ENCODE results near the gene PRODH2.

The PRODH2 gene

DNA sequence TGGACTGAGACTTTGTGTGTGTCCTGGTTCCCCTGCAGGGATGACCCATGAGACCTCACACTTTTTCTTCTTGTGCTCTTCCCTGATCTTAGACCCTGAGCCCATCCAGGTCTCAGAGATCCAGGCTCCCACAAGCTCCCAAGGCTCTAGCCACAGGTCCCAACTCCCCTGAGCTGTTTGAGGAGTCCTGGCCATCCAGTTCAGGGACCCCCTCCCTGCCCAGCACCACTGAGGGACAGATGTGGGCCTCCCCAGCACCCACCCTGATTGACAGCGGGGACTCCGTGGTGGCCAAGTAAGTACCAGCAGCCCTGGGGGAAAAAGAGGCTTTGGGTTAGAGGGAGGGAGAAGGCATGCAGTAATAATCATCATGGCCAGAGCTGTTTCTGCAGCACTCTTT is 52.9 kb downstream of the PRODH2 start:
- no peak for DNase-seq (ENCODE audit: low read depth in 2 of 2, low spot score in 1 of 2)

DNA sequence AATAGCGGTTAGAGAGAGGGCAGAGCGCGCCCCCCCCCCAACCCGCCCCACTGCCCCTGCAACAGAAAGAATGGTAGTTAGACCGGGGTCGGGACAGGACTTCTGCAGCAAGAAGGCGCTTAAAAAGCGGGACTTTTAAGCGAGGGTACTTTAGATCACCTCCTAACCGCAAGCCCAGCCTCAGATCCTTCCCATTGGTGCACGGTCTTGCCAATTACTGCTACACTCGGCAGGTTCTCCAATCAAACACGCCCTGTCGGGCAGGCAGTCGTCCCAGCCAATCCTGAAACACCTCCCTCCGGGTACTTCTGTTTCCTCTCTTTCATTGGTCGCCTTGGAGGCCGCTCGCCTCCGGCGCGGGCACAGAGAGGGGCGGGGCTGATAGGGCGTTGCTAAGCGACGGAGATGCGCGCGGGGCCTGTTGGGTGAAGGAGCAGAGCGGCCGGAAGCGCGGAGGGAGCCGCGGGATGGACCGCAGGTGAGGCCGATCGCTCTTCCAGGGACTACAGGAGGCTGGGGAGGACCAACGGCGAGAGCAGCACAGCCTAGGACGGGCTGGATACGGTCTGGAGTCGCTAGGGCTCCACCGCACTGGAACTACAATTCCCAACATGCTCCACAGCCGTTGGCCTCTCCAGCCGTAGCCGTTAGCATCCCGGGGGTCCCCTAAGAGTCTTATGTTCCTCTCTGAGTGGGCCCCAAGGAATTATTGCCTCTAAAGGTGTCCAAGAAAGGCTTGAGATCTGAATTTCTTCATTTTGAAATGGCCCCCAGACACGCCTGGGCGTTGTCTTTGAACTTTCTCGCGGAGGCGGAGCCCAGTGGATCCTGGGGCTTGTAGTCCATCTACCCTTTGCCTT is 54.7 kb downstream of the PRODH2 start, which contains the start of gene PROSER3:
Gene PROSER3, plus strand, starts transcription at position 428 of the 860 bp plus-strand sequence. Its CDS starts 40 bp downstream, at position 468.
- peak; percentile 96 to 97 for DNase-seq (ENCODE audit: low read depth in 2 of 2, low spot score in 1 of 2)

DNA sequence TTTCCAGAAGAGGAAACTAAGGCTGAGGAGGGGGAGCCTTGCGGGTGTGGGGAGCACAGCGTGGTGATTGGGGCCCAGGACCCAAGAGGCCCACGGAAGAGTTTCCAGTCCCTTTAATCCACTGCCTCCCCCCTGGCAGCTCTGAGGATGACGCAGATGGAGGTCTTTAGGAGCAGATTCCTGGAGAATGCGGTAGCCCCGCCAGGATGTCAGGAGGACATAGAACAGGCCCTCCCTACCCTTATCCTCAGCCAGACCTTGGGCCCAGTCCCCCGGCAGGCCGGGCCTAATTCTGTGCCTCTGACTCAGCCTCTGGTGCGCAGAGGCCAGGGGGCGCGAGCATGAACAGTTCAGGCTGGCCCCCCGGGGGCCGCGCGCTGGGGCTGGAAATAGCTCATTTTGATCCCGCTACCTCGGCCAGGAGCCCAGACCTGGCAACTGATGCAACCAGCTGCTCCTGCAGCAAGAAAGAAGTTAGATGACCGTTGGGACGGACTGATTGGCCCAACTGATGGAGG is 55.4 kb downstream of the PRODH2 start:
- DNase-seq (ENCODE audit: low read depth in 2 of 2, low spot score in 1 of 2), result no peak

DNA sequence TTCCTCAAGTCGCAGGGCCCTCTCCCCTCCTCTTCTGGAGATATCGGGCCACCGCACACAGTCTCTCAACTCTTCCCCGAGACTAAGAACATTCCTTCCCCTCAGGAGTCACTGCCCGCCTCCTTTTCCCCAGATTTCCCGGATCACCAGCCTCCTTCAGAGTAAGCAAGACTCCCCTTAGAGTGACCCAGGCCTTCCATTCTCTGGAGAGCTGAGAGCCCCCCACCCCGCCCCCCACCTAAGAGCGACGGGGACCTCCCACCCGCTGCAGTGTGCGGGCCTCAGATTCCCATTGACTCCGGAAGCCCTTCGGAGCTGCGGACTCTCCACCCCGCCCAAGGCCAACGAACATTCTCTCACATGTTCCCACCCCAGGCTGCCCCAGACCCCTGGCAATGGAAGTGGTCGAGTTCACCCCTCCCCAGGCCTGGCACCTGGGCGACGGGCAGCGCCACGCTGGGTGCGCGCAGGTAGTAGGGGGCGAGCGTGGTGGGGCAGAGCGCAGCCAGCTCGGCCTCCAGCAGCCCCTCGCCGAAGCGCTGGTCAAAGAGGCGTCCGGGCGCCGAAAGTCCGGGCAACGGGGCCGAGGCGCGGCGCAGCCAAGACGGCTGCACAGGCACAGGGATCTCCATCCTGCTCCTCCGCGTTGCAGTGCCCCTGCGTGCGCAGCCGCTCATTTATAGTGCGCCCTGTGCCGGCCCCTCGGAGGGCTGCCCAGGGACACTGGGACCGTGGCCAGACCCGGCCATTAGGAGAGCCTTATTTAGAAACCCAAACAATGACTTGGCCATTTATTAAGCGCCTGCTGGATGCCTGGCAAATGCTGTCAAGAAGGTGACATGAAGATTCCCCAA is 56.0 kb downstream of the PRODH2 start, which contains the start of gene HSPB6:
Gene HSPB6, minus strand, starts transcription at position 653 of the 854 bp plus-strand sequence. Its CDS starts 21 bp downstream, at position 632.
- no peak for DNase-seq (ENCODE audit: low read depth in 2 of 2, low spot score in 1 of 2)

DNA sequence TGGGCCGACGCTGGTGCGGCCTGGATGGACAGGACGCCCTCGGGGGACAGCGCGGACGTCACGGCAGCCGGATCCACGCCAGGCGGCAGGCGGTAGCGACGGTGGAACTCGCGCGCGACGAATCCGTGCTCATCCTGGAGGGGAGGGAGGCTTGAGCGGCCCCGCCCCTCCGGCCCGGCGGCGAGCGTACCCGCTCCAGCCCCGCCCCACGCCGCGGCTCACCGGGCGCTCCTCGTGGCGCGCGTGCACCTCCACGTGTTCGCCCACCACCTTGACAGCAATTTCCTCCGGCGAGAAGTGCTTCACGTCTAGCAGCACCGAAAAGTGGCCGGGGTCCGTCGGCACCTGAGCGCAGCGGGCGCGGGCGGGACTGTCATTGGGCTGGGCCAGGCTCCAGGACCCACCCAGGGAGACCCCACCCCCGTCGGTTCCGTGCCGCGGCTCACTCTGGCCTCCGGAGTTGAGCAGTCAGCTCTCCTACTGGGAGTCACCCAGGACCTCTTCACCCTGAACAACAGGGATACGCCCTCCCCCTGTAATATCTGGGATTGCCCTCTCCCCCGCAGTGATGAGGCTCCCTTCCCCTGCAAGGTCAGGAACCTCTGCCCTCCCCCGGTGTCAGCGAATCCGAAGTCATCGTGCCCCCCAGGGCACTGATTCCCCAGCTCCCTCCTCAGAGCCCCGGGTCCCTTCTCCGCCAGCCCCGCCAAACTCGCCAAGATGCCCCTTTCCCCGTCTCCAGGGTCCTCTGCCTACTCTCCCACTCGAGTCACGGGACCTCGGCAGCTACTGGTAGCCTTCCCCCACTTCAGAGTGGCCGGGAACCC is 56.9 kb downstream of the PRODH2 start:
- peak in 1 of 2 donors; percentile 41 for DNase-seq (ENCODE audit: low read depth in 2 of 2, low spot score in 1 of 2)

DNA sequence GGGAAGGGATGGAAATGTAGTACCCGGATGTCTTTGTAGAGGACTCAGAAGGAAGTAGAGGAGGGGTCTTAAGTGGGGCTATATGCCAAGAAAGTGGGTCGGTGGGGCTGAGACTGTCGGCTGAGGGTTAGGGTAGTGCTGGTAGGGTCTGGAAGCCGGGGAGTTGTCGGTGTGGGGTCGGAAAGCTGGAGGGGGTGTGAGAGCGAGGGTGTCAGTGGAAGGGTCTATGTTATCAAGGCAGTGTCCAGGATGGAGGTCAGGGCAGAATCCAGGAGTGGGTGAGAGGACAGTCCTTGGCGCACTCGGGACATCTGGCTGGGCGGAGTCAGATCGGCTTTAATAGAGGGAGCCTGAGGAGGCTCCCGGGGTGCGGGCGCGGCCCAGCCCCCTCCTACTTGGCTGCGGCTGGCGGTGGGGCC is 57.5 kb downstream of the PRODH2 start:
- DNase-seq (ENCODE audit: low read depth in 2 of 2, low spot score in 1 of 2), result no peak

DNA sequence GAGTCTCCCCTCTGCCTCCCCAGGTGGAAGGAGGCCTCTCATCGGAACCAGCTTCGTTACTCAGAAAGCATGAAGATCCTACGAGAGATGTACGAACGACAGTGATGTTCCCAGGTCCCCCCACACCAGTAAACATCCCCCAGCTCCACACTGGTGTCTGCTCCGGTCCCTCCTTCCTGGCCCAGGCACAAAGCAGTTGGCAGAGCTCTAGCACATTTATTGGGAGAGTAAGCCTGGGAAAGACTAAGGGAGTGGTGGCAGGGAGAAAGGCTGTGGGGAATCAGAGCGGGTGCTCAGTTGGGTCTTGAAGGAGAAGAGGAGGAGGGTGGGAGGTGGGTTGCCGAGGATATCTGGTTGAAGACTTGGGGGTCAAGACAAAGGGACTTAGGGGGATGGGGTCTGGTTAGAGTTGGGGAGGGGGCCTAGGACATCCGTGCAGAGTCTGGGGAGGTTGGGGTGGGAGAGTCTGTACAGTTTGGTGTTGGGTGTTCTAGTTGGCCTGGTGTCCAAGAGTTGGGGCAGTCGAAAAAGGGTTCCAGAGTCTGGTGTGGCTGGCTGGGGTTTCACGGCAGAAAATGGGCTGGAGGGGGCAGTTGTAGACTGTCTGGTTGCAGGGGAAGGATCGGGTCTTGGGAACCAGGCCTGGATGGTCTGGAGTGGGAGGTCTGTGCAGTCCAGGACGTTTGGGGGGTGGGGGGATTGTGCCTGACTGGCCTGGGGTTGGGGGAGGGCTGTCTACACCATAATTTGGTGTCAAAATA is 58.1 kb downstream of the PRODH2 start:
- DNase-seq (ENCODE audit: low read depth in 2 of 2, low spot score in 1 of 2), result no peak

DNA sequence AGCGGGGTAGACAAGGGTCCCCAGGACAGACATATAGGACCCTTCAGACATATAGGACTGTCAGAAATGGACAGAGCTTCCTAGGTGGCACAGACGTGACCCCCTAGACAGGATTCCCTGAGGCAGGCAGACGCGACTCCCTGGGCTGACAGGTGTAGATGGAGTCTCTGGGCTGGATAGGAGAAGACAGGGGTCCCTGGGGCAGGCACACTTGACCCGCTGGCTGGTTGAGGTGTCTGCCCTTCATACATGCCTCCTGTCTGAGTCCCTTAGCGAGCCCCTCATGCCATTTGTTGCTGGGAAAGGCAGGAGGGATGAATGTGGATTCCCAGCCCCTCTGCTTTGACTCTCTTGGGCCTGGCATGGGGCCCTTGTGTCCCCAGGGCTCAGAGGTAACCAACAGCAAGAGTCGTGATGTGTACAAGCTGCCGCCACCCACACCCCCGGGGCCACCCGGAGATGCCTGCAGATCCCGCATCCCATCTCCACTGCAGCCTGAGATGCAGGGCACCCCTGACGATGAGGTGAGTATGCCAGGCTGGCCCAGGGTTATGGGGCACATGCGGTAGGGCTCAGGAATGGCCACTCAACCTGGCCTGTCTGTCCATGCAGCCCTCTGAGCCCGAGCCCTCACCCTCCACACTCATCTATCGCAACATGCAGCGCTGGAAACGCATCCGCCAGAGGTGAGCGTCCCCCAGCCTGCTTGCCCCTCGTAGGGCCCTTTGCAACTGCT is 58.8 kb downstream of the PRODH2 start:
- DNase-seq (ENCODE audit: low read depth in 2 of 2, low spot score in 1 of 2), result no peak

DNA sequence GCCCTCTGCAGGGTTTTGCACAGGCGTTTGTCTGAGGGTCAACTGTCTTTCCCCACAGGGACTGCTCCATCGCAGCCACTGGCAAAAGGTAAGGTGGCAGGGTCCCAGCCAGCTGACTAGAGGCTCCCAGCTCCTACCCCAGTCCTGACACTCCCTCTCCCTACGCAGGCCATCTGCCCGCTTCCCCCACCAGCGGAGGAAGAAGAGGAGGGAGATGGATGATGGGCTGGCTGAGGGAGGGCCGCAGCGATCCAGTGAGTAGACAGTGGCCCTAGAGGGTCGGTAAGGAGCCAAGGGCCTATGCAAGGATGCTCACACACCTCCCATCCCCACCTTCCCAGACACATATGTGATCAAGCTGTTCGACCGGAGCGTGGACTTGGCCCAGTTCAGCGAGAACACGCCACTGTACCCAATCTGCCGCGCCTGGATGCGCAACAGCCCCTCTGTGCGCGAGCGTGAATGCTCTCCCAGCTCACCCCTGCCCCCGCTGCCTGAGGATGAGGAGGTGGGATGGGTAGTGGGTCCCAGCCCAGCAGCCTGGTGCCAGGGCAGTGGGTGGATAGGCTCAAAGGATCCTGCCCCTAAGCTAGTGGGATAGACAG is 59.8 kb downstream of the PRODH2 start:
- no peak for DNase-seq (ENCODE audit: low read depth in 2 of 2, low spot score in 1 of 2)

DNA sequence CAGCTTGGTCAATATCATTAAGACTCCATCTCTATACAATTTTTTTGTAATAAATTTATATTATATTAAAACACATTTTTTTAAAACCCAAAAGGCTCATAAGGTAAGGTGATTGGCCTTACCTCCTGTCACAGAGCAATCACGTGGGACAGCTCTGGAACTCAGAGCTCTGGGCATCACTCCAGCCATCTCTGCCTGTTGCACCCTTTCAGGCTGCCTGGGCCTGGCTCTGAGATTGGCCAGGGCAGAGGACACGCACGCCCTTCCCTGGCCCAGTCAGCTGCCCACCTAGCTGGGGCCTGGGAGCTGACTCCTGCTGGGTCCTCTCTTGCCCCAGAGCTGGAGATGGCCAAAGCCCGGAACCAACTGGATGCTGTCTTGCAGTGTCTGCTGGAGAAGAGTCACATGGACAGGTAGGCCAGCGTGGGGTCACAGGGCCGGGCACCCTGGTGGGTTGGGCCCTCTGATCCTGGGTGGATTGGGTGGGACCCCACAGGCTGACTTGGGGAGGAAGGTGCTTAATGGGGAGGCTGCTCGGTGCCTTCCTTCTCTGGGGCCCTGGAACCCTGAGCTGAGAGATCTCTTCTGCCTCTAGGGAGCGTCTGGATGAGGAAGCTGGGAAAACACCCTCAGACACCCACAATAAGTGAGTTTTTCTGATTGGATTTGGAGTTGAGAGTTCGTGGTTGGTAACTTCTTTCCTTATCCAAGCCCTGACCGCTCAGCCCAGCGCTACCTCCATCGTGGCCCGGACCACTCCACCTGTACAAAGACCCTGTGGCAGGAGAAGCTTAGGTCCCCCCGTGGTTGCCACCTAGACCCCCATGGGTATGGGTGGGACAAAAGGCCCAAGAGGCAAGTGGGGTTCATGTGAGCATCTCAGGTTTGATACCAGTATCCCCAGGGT is 60.6 kb downstream of the PRODH2 start:
- DNase-seq (ENCODE audit: low read depth in 2 of 2, low spot score in 1 of 2), result no peak

DNA sequence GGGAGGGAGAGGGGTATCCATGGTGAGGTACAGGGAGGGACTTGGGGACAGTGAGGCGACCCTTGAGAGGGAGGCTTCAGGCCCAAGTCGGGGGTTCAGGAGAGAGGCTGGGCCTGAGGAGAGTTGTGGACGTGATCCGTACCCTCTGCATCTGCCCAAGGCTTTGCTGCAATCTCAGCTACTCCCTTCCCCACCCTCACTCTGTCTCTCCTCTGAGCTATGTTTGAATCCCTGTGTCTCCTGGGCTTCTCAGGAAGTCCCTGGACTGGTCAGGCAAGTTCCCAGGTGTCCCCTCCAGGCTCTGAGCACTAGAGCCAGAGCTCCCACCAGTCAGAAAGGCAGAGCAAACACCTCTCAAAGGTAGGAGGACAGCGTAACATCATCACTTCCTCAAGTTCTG is 62.5 kb downstream of the PRODH2 start:
- DNase-seq (ENCODE audit: low read depth in 2 of 2, low spot score in 1 of 2), result no peak

All from stimulated activated CD8-positive, alpha-beta memory T cell treated with anti-CD3 and anti-CD28 coated beads, Interleukin-4, amount 100 ng/mL, for 4 hours (primary cell).